ENCODE results near the gene NOS1AP.

DNA sequence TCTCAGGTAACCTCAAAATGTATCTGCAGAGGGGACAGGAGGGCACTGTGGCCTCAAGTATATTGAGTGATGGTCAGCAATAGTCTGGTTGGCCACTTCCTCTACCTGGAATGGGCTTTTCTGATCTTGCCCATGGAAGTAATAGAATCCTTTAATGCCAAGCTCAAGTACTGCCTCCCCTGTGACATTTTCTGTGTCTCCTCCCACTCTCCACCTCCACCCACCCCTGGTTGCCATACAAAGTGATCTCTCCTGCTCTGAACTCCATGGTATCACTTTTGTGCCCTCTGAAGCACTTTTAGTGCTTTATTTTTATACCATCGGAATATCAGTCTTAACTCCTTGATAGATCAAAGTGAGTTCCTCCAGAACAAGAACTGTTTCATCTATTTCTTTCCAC lies 9.2 kb upstream of the NOS1AP start:
- no peak for TF ChIP-seq ZFX (IDR thresholded peaks at IDR 0.05)
- TF ChIP-seq, protein P1, sequence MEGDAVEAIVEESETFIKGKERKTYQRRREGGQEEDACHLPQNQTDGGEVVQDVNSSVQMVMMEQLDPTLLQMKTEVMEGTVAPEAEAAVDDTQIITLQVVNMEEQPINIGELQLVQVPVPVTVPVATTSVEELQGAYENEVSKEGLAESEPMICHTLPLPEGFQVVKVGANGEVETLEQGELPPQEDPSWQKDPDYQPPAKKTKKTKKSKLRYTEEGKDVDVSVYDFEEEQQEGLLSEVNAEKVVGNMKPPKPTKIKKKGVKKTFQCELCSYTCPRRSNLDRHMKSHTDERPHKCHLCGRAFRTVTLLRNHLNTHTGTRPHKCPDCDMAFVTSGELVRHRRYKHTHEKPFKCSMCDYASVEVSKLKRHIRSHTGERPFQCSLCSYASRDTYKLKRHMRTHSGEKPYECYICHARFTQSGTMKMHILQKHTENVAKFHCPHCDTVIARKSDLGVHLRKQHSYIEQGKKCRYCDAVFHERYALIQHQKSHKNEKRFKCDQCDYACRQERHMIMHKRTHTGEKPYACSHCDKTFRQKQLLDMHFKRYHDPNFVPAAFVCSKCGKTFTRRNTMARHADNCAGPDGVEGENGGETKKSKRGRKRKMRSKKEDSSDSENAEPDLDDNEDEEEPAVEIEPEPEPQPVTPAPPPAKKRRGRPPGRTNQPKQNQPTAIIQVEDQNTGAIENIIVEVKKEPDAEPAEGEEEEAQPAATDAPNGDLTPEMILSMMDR (IDR thresholded peaks at IDR 0.05 in 2 of 3, conservative IDR thresholded peaks at IDR 0.05 in 1 of 3; ENCODE audit: borderline replicate concordance in 1 of 3, insufficient read depth in 1 of 3, low read depth in 2 of 3, low read length in 2 of 3) = no peak
- TF ChIP-seq EZH2 (IDR thresholded peaks at IDR 0.05) = no peak
- TF ChIP-seq SRF (IDR thresholded peaks at IDR 0.05; ENCODE audit: low read depth) = no peak
- TF ChIP-seq EZH2phosphoT487 (IDR thresholded peaks at IDR 0.05; ENCODE audit: borderline replicate concordance) = no peak
- TF ChIP-seq, protein P2, sequence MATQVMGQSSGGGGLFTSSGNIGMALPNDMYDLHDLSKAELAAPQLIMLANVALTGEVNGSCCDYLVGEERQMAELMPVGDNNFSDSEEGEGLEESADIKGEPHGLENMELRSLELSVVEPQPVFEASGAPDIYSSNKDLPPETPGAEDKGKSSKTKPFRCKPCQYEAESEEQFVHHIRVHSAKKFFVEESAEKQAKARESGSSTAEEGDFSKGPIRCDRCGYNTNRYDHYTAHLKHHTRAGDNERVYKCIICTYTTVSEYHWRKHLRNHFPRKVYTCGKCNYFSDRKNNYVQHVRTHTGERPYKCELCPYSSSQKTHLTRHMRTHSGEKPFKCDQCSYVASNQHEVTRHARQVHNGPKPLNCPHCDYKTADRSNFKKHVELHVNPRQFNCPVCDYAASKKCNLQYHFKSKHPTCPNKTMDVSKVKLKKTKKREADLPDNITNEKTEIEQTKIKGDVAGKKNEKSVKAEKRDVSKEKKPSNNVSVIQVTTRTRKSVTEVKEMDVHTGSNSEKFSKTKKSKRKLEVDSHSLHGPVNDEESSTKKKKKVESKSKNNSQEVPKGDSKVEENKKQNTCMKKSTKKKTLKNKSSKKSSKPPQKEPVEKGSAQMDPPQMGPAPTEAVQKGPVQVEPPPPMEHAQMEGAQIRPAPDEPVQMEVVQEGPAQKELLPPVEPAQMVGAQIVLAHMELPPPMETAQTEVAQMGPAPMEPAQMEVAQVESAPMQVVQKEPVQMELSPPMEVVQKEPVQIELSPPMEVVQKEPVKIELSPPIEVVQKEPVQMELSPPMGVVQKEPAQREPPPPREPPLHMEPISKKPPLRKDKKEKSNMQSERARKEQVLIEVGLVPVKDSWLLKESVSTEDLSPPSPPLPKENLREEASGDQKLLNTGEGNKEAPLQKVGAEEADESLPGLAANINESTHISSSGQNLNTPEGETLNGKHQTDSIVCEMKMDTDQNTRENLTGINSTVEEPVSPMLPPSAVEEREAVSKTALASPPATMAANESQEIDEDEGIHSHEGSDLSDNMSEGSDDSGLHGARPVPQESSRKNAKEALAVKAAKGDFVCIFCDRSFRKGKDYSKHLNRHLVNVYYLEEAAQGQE (IDR thresholded peaks at IDR 0.05; ENCODE audit: low read depth) = no peak
- no peak for TF ChIP-seq POLR2AphosphoS5 (IDR thresholded peaks at IDR 0.05; ENCODE audit: low read depth, low read length)
- TF ChIP-seq, protein P3, sequence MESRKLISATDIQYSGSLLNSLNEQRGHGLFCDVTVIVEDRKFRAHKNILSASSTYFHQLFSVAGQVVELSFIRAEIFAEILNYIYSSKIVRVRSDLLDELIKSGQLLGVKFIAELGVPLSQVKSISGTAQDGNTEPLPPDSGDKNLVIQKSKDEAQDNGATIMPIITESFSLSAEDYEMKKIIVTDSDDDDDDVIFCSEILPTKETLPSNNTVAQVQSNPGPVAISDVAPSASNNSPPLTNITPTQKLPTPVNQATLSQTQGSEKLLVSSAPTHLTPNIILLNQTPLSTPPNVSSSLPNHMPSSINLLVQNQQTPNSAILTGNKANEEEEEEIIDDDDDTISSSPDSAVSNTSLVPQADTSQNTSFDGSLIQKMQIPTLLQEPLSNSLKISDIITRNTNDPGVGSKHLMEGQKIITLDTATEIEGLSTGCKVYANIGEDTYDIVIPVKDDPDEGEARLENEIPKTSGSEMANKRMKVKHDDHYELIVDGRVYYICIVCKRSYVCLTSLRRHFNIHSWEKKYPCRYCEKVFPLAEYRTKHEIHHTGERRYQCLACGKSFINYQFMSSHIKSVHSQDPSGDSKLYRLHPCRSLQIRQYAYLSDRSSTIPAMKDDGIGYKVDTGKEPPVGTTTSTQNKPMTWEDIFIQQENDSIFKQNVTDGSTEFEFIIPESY (IDR thresholded peaks at IDR 0.05; ENCODE audit: extremely low read depth, insufficient replicate concordance, low read length) = no peak
- no peak for TF ChIP-seq ZNF274 (IDR thresholded peaks at IDR 0.05; ENCODE audit: low read depth, low read length)
